Activated CD8-positive, alpha-beta T cell treated with anti-CD3 and anti-CD28 coated beads, Interleukin-2, amount 10 ng/mL, durations not matched to agents 7 days and 5 days (primary cell): ENCODE results near the gene ABCC8. TPM values are rescaled to one million over a fixed set of nuclear protein-coding genes. Genes with fewer than 3 reads are reported as not detected.

Experiments used
- ATAC-seq: fragments of 150-1000 bp; cut with Tn5 transposase; one replicate; pipeline ENCODE4 v1.10.0; 2021; ENCODE audit warnings: moderate library complexity
- CTCF ChIA-PET: fragments of 350-600 bp; sonication (Branson Sonifier 250); formaldehyde crosslinking; loops from one replicate; lab custom pipeline; 2021; ENCODE audit warnings: antibody characterized with exemption; lab: Charles Lee
- POLR2A ChIA-PET: fragments of 350-600 bp; sonication (Branson Sonifier 250); formaldehyde crosslinking; loops from one replicate; lab custom pipeline; 2021; ENCODE audit warnings: antibody characterized with exemption; lab: Charles Lee
- DNase-seq: peaks from one replicate; pipeline ENCODE4 v3.0.0-alpha.2; 2020
- H3K27ac Mint-ChIP-seq: one replicate; pipeline ENCODE4 v1.8.0; 2021; ENCODE audit warnings: mild to moderate bottlenecking, mixed read lengths
- H3K27me3 Mint-ChIP-seq: one replicate; pipeline ENCODE4 v1.8.0; 2021; ENCODE audit warnings: low read depth, mixed read lengths
- H3K36me3 Mint-ChIP-seq: one replicate; pipeline ENCODE4 v1.8.0; 2021; ENCODE audit warnings: low read depth, mixed read lengths
- H3K4me1 Mint-ChIP-seq: one replicate; pipeline ENCODE4 v1.8.0; 2021; ENCODE audit warnings: low read depth, mixed read lengths
- H3K4me3 Mint-ChIP-seq: one replicate; pipeline ENCODE4 v1.8.0; 2021; ENCODE audit warnings: mild to moderate bottlenecking, mixed read lengths
- H3K9me3 Mint-ChIP-seq: one replicate; pipeline ENCODE4 v1.8.0; 2022; ENCODE audit warnings: mixed read lengths; ENCODE audit not compliant: insufficient read depth
- total RNA-seq, 2 experiments: library from RNA; stranded (reverse); gene quantifications; one replicate each; pipeline ENCODE4 v1.2.3, GENCODE V29; 2021

The ABCC8 gene
- total RNA-seq, 2 experiments from 2014 or later, result 0.61 to 1.5 TPM

- DNase-seq, result no peak
- ATAC-seq, result no peak
- POLR2A ChIA-PET, result interaction anchor here (0.7 kb wide), 1 partner anchor 822 kb away, joined by 3 read pairs; no protein-coding TSS in a partner anchor
- CTCF ChIA-PET, result no interaction called here
- Mint-ChIP-seq H3K9me3 (no peaks in the 10 kb centered on the region), H3K4me3 (no peak overlapping the region), H3K27me3 (peaks cover 10% of the 10 kb centered on the region), H3K36me3 (no peaks in the 10 kb centered on the region), H3K27ac (no peak overlapping the region), H3K4me1 (peaks cover 47% of the 10 kb centered on the region)
Observed at GRCh38 chr11:17411418-17411817, 65.2 kb downstream of the ABCC8 start.

- ChIA-PET POLR2A (interaction anchor here (0.7 kb wide), 1 partner anchor 823 kb away, joined by 3 read pairs; no protein-coding TSS in a partner anchor), CTCF (interaction anchor here (1.7 kb wide), 1 partner anchor 22 kb away, joined by 4 read pairs; the partner anchor contains the start of gene KCNJ11)
- Mint-ChIP-seq H3K27ac (peak overlapping the region; percentile 1), H3K4me3 (no peak overlapping the region), H3K27me3 (peaks cover 7% of the 10 kb centered on the region), H3K36me3 (no peaks in the 10 kb centered on the region), H3K9me3 (no peaks in the 10 kb centered on the region), H3K4me1 (peaks cover 44% of the 10 kb centered on the region)
- DNase-seq, result no peak
- no peak for ATAC-seq
Observed at GRCh38 chr11:17410606-17411379, 65.9 kb downstream of the ABCC8 start.

DNA sequence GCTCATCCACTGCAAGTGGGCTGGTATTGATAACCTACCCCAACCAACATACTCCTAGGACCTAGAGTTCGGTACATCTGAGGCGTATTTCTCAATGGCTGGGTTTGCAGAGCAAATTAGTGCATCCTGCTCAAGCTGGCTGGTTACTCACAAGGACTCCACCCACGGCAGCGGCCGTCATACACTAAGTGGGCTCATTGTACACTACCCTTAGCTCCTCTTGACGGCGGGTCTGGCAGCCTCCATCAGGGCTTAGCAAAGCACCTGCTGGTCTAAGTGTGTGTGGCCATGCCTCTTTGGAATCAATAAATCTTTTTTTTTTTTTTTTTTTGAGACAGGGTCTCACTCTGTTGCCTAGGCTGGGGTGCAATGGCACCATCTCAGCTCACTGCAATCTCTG is 68.0 kb downstream of the ABCC8 start:
- ATAC-seq (no peak), DNase-seq (no peak)
- H3K9me3 Mint-ChIP-seq, result no peaks in the 10 kb centered on the region
- no peaks in the 10 kb centered on the region for H3K36me3 Mint-ChIP-seq
- H3K4me1 Mint-ChIP-seq, result peaks cover 34% of the 10 kb centered on the region
- H3K27me3 Mint-ChIP-seq, result peaks cover 3% of the 10 kb centered on the region
- ChIA-PET POLR2A (interaction anchor here (0.5 kb wide), 1 partner anchor 26 kb away, joined by 3 read pairs; no protein-coding TSS in a partner anchor), CTCF (interaction anchor here (2.0 kb wide), 1 partner anchor 19 kb away, joined by 4 read pairs; no protein-coding TSS in a partner anchor)
- no peak overlapping the region for H3K27ac Mint-ChIP-seq
- H3K4me3 Mint-ChIP-seq, result no peak overlapping the region

GRCh38 chr11:17408026-17408425 is 68.6 kb downstream of the ABCC8 start:
- H3K9me3 Mint-ChIP-seq, result no peaks in the 10 kb centered on the region
- H3K27me3 Mint-ChIP-seq, result peaks cover 3% of the 10 kb centered on the region
- H3K27ac Mint-ChIP-seq, result no peak overlapping the region
- no peaks in the 10 kb centered on the region for H3K36me3 Mint-ChIP-seq
- POLR2A ChIA-PET, result interaction anchor here (0.5 kb wide), 1 partner anchor 26 kb away, joined by 3 read pairs; no protein-coding TSS in a partner anchor
- ATAC-seq (no peak), DNase-seq (no peak)
- H3K4me3 Mint-ChIP-seq, result no peak overlapping the region
- peaks cover 28% of the 10 kb centered on the region for H3K4me1 Mint-ChIP-seq
- CTCF ChIA-PET, result interaction anchor here (0.6 to 2.0 kb wide), 2 partner anchors 15 to 18 kb away, joined by 3 to 4 read pairs; no protein-coding TSS in a partner anchor

DNA sequence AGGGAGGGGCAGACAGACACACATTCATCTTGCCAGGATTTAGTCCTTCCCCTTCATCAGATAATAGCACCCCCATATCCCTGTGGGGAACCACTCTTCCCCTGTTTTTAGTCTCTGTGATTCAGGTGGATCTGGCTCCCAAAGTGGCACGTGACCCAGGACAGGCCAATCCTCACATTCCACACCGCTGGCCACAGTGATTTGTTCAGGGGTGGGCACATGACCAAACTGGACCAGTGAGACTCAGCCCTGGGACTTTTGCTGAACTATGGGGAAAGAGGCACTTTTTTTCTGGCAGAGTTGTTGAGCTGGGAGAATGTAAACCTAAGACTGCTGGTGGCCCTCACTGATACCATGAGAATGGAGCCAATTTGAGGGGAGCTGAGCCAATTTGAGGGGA is 69.1 kb downstream of the ABCC8 start:
- CTCF ChIA-PET, result interaction anchor here (0.6 to 2.0 kb wide), 2 partner anchors 14 to 18 kb away, joined by 3 to 4 read pairs; no protein-coding TSS in a partner anchor
- no peak overlapping the region for H3K27ac Mint-ChIP-seq
- POLR2A ChIA-PET, result no interaction called here
- no peak overlapping the region for H3K4me3 Mint-ChIP-seq
- ATAC-seq, result no peak
- no peaks in the 10 kb centered on the region for H3K36me3 Mint-ChIP-seq
- peaks cover 23% of the 10 kb centered on the region for H3K4me1 Mint-ChIP-seq
- DNase-seq, result no peak
- H3K27me3 Mint-ChIP-seq, result peaks cover 3% of the 10 kb centered on the region
- no peaks in the 10 kb centered on the region for H3K9me3 Mint-ChIP-seq

DNA sequence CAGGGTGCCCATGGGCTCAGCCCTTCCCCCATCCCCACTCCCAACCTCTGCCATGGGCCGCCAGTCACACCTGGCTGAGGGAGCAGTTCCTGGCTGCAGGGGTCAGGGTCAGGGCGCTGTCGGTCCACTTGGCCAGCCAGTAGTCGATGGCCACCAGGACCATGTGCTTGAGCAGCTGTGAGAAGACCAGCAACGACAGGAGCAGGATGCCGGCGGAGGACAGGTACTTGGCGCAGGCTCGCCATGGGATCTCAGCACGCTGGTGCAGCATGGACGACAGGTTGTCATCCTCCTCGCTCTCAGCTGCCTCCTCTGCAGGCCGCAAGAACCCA is 69.9 kb downstream of the ABCC8 start:
- ATAC-seq, result no peak
- DNase-seq, result no peak
- Mint-ChIP-seq H3K27ac (no peak overlapping the region), H3K27me3 (peaks cover 3% of the 10 kb centered on the region), H3K4me3 (no peak overlapping the region), H3K36me3 (no peaks in the 10 kb centered on the region), H3K4me1 (peaks cover 21% of the 10 kb centered on the region), H3K9me3 (no peaks in the 10 kb centered on the region)
- POLR2A ChIA-PET, result no interaction called here
- CTCF ChIA-PET, result no interaction called here

GRCh38 chr11:17406082-17406817 is 70.4 kb downstream of the ABCC8 start:
- Mint-ChIP-seq H3K4me3 (no peak overlapping the region), H3K27ac (no peak overlapping the region), H3K9me3 (no peaks in the 10 kb centered on the region), H3K27me3 (peaks cover 3% of the 10 kb centered on the region), H3K4me1 (peaks cover 18% of the 10 kb centered on the region), H3K36me3 (no peaks in the 10 kb centered on the region)
- ChIA-PET POLR2A (no interaction called here), CTCF (no interaction called here)
- ATAC-seq (no peak), DNase-seq (no peak)

DNA sequence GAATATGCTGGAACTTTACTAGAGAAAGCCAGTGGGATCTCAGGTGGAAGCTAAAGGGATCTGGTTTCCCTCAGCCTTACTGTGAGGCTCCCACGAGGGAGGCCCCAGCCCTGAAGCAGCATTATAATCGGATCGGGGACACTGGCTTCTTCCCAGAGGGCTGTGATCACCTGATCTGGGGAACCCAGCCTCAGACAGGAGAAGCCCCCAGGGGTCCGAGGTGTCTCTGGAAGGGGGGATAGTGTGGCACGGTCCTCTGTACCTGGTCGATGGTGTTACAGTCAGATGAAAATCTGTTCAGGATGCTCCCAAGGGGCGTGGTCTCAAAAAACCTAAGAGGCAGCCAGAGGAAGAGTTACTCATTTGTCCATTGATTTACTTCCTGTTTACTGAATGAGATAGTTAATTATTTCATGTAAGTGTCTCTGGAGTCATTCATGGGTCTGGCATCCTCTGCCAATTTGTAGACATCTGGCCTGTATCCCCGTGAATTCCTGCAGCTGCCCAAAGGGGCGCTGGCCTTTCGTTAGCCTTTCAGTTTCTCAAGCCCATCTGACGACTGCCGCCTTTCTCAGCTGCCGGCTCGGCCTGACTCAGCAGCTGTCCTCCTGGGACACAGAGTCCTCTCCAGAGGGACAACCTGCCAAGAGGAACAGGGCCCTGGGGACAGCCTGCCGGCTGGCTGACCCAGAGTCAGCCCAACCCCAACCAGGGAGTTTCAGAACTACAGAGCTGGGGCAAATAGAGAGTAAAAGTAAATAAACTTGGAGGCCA is 71.2 kb downstream of the ABCC8 start:
- ChIA-PET CTCF (no interaction called here), POLR2A (no interaction called here)
- DNase-seq, result no peak
- Mint-ChIP-seq H3K27ac (no peak overlapping the region), H3K4me3 (no peak overlapping the region), H3K27me3 (no peaks in the 10 kb centered on the region), H3K36me3 (no peaks in the 10 kb centered on the region), H3K4me1 (peaks cover 20% of the 10 kb centered on the region), H3K9me3 (no peaks in the 10 kb centered on the region)
- ATAC-seq, result no peak

GRCh38 chr11:17403980-17404759 is 72.5 kb downstream of the ABCC8 start:
- ChIA-PET CTCF (interaction anchor here (2.0 kb wide), 1 partner anchor 20 kb away, joined by 6 read pairs; no protein-coding TSS in a partner anchor), POLR2A (no interaction called here)
- Mint-ChIP-seq H3K4me3 (no peak overlapping the region), H3K27me3 (peaks cover 4% of the 10 kb centered on the region), H3K4me1 (peaks cover 20% of the 10 kb centered on the region), H3K36me3 (no peaks in the 10 kb centered on the region), H3K9me3 (no peaks in the 10 kb centered on the region), H3K27ac (no peak overlapping the region)
- DNase-seq (no peak), ATAC-seq (no peak)

- Mint-ChIP-seq H3K27me3 (peaks cover 4% of the 10 kb centered on the region), H3K4me3 (no peak overlapping the region), H3K36me3 (no peaks in the 10 kb centered on the region), H3K27ac (no peak overlapping the region), H3K9me3 (no peaks in the 10 kb centered on the region), H3K4me1 (peaks cover 20% of the 10 kb centered on the region)
- DNase-seq, result no peak
- POLR2A ChIA-PET, result no interaction called here
- ATAC-seq, result no peak
- CTCF ChIA-PET, result interaction anchor here (1.3 to 2.0 kb wide), 3 partner anchors 13 to 102 kb away, joined by 3 to 6 read pairs (median 4); no protein-coding TSS in a partner anchor
Observed at GRCh38 chr11:17402486-17402885, 74.2 kb downstream of the ABCC8 start.

- Mint-ChIP-seq H3K4me3 (no peak overlapping the region), H3K36me3 (no peaks in the 10 kb centered on the region), H3K27me3 (peaks cover 4% of the 10 kb centered on the region), H3K27ac (no peak overlapping the region), H3K4me1 (peaks cover 20% of the 10 kb centered on the region), H3K9me3 (no peaks in the 10 kb centered on the region)
- ATAC-seq, result no peak
- DNase-seq, result no peak
- POLR2A ChIA-PET, result no interaction called here
- CTCF ChIA-PET, result interaction anchor here (1.4 to 1.6 kb wide), 2 partner anchors 13 kb away, joined by 4 read pairs; partner anchors contain the start of gene KCNJ11
Observed at GRCh38 chr11:17401841-17402240, 74.8 kb downstream of the ABCC8 start.
